GM12878 (cell line): ENCODE data around the gene UHRF1. TPM values are rescaled to one million over a fixed set of nuclear protein-coding genes. Genes with fewer than 3 reads are reported as not detected.

Source experiments
- ATF2 ChIP-seq: IDR thresholded peaks from 2 replicates; pipeline ENCODE4 v1.6.1; 2012; ENCODE audit warnings: low read length, inconsistent platforms
- CHD1 ChIP-seq: IDR thresholded peaks from 2 replicates; pipeline ENCODE4 v1.6.1; 2012; ENCODE audit warnings: low read depth, low read length, improper control_type of control experiment
- CUX1 ChIP-seq: IDR thresholded peaks from 2 replicates; pipeline ENCODE4 v1.6.1; 2012; ENCODE audit warnings: improper control_type of control experiment, low read depth, low read length; ENCODE audit not compliant: insufficient replicate concordance
- ESRRA ChIP-seq: IDR thresholded peaks from 2 replicates; pipeline ENCODE4 v1.6.1; 2012; ENCODE audit warnings: mild to moderate bottlenecking, low read length, improper control_type of control experiment
- FOS ChIP-seq: IDR thresholded peaks from 3 replicates; pipeline ENCODE4 v1.6.1; 2011; ENCODE audit warnings: borderline replicate concordance; ENCODE audit not compliant: insufficient read length; ENCODE audit errors: extremely low read depth
- HDAC6 ChIP-seq: fragments of 200-600 bp; sonication (generic); IDR thresholded peaks from one replicate; pipeline ENCODE4 v1.8.0; 2017; ENCODE audit warnings: antibody characterized with exemption; ENCODE audit not compliant: unreplicated experiment
- IKZF1 ChIP-seq: fragments of 450-650 bp; conservative IDR thresholded peaks from 2 replicates; pipeline ENCODE4 v1.6.1; 2017; ENCODE audit warnings: antibody characterized with exemption, mild to moderate bottlenecking
- KLF5 ChIP-seq: fragments of 450-650 bp; IDR thresholded peaks from 2 replicates; pipeline ENCODE4 v1.6.1; 2014; ENCODE audit warnings: mild to moderate bottlenecking; ENCODE audit not compliant: partially characterized antibody
- NFXL1 ChIP-seq: fragments of 450-650 bp; IDR thresholded peaks from 2 replicates; pipeline ENCODE4 v1.6.1; 2017; ENCODE audit warnings: antibody characterized with exemption, mild to moderate bottlenecking, borderline replicate concordance
- NRF1 ChIP-seq: conservative IDR thresholded peaks from 2 replicates; pipeline ENCODE4 v1.6.1; 2011; ENCODE audit warnings: mild to moderate bottlenecking, low read depth, low read length, improper control_type of control experiment
- SMAD1 ChIP-seq: fragments of 450-650 bp; IDR thresholded peaks from 2 replicates; pipeline ENCODE4 v1.6.1; 2018; ENCODE audit warnings: mild to moderate bottlenecking, low read depth; ENCODE audit not compliant: partially characterized antibody
- SPI1 ChIP-seq: IDR thresholded peaks from 2 replicates; pipeline ENCODE4 v1.6.1; 2011; ENCODE audit warnings: low read depth, mild to moderate bottlenecking, low read length, moderate library complexity, borderline replicate concordance; ENCODE audit not compliant: insufficient read depth
- TBL1XR1 ChIP-seq: IDR thresholded peaks from 2 replicates; pipeline ENCODE4 v1.6.1; 2012; ENCODE audit warnings: low read depth, low read length, improper control_type of control experiment
- polyA plus RNA-seq, 11 experiments: library from polyadenylated mRNA; depleted of rRNA in 4 of 11; unstranded in 6 of 11; stranded (reverse) in 5 of 11; fragments of >200 nt; fragmentation: Nextera tagmentation in 4 of 11; fragmentation: Illumina TruSeq in 1 of 11; extraction: Ambion mirVana in 4 of 11; extraction: Trizol in 1 of 11; gene quantifications; 1 replicate in 1 of 11; 2 replicates in 10 of 11; pipeline versions ENCODE4 v1.2.1 to v1.2.3, GENCODE V29; 2011 to 2016; ENCODE audit warnings: inconsistent platforms in 2 of 11, missing spikeins in 2 of 11, low read depth in 1 of 11
- total RNA-seq, 4 experiments: library from RNA; depleted of rRNA in 3 of 4; stranded (reverse); fragments of >200 nt in 3 of 4; fragmentation: Illumina TruSeq in 1 of 4; extraction: Trizol in 1 of 4; gene quantifications; 2 replicates each; pipeline versions ENCODE4 v1.2.1 to v1.2.3, GENCODE V29; 2013 to 2021
- TF ChIP-seq, protein P1 (sequence below): fragments of 450-650 bp; IDR thresholded peaks from 2 replicates; pipeline ENCODE4 v1.6.1; 2017; ENCODE audit warnings: antibody characterized with exemption, mild to moderate bottlenecking, moderate library complexity
- TF ChIP-seq, protein P2 (sequence below): fragments of 450-650 bp; IDR thresholded peaks from 2 replicates; pipeline ENCODE4 v1.6.1; 2014; ENCODE audit warnings: mild to moderate bottlenecking

UHRF1 gene
- total and polyA plus RNA-seq, 10 of the 15 experiments (the other 5 are each of a cell fraction or from before 2014, with no cell fraction given), result 13.0 to 109 (median 37.7) TPM

- TF ChIP-seq CUX1, result no peak
- TF ChIP-seq IKZF1, result peak; percentile 63; the same call in 1 of the 2 replicates
- TF ChIP-seq, protein P1, sequence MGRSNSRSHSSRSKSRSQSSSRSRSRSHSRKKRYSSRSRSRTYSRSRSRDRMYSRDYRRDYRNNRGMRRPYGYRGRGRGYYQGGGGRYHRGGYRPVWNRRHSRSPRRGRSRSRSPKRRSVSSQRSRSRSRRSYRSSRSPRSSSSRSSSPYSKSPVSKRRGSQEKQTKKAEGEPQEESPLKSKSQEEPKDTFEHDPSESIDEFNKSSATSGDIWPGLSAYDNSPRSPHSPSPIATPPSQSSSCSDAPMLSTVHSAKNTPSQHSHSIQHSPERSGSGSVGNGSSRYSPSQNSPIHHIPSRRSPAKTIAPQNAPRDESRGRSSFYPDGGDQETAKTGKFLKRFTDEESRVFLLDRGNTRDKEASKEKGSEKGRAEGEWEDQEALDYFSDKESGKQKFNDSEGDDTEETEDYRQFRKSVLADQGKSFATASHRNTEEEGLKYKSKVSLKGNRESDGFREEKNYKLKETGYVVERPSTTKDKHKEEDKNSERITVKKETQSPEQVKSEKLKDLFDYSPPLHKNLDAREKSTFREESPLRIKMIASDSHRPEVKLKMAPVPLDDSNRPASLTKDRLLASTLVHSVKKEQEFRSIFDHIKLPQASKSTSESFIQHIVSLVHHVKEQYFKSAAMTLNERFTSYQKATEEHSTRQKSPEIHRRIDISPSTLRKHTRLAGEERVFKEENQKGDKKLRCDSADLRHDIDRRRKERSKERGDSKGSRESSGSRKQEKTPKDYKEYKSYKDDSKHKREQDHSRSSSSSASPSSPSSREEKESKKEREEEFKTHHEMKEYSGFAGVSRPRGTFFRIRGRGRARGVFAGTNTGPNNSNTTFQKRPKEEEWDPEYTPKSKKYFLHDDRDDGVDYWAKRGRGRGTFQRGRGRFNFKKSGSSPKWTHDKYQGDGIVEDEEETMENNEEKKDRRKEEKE, result 0 out of 2 replicates have a peak, but pooled peaks have one; percentile 19
- no peak for TF ChIP-seq SMAD1
- TF ChIP-seq NFXL1, result no peak
- peak; percentile 84 for TF ChIP-seq FOS
- TF ChIP-seq ATF2, result no peak
- peak; percentile 60 for TF ChIP-seq HDAC6
- no peak for TF ChIP-seq TBL1XR1
- no peak for TF ChIP-seq SPI1
- peak; percentile 97 for TF ChIP-seq KLF5
- TF ChIP-seq NRF1, result peak; percentile 27; the same call in 1 of the 2 replicates
- TF ChIP-seq CHD1, result no peak
- no peak for TF ChIP-seq ESRRA
- TF ChIP-seq, protein P2, sequence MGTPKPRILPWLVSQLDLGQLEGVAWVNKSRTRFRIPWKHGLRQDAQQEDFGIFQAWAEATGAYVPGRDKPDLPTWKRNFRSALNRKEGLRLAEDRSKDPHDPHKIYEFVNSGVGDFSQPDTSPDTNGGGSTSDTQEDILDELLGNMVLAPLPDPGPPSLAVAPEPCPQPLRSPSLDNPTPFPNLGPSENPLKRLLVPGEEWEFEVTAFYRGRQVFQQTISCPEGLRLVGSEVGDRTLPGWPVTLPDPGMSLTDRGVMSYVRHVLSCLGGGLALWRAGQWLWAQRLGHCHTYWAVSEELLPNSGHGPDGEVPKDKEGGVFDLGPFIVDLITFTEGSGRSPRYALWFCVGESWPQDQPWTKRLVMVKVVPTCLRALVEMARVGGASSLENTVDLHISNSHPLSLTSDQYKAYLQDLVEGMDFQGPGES, result peak; percentile 99
These were observed 59.4 kb downstream of the UHRF1 start, which contains the start of gene KDM4B (continued) for GRCh38 chr19:4968462-4969291.
